ENCODE measurements around the gene PRKCD. TPM values are rescaled to one million over a fixed set of nuclear protein-coding genes. Genes with fewer than 3 reads are reported as not detected.

Gene PRKCD
- total RNA-seq, 1 donor from 2014 or later, result 36.3 TPM

- Histone ChIP-seq H3K36me3 (no peaks in the 10 kb centered on the region), H3K9me3 (no peaks in the 10 kb centered on the region), H3K4me3 (no peak overlapping the region), H3K27ac (no peak overlapping the region), H3K4me1 (peaks cover 3 to 12% of the 10 kb centered on the region in 2 donors), H3K27me3 (no peaks in the 10 kb centered on the region)
- intact Hi-C loops (cut with DNase I), result loop anchor here (10.0 kb wide), 1 partner anchor 212 kb away; the partner anchor contains the start of gene DCP1A
- no peak for DNase-seq (ENCODE audit: low spot score in 2 of 2)
- TF ChIP-seq CTCF (IDR thresholded peaks at IDR 0.05), result no peak
These were observed 28.7 kb upstream of the PRKCD start for GRCh38 chr3:53132347-53132746.

DNA sequence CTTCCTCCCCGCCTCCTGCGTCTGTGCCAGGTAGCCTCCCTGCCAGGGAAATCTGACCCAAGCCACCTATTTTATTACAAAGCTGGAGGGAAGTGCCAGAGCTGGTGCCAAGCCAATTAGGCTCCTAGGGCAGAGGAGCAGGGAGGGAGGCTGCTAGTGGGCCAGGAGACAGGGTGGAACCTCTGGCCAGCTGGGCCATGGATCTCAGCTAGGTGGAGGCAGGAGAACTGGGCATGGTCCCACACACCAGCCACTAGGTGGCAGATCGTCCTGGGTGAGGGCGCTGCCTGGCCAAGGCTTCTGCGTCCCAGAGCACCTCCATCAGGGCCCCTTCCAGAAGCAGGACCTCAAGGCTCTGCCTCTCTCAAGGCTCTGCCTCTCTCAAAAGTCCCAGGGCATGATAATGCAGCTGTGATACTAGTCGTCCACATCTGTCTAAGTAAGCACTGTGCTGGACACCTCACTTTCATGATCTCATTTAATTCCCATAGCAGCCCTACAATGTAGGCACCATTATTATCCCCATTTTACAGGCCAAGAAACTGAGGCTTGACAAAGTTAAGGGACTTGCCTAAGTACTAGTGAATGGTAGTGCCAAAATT, 26.3 kb upstream of the PRKCD start:
- intact Hi-C loops (cut with DNase I), result loop anchor here (1.0 to 10.0 kb wide), 3 partner anchors 27 to 210 kb away; partner anchors contain the start of genes DCP1A and PRKCD
- Histone ChIP-seq H3K27me3 (no peaks in the 10 kb centered on the region), H3K4me1 (peaks cover 0 to 5% of the 10 kb centered on the region in 2 donors), H3K9me3 (no peaks in the 10 kb centered on the region), H3K36me3 (no peaks in the 10 kb centered on the region), H3K4me3 (no peak overlapping the region), H3K27ac (peak overlapping the region in 1 of 2 donors; percentile 42)
- DNase-seq (ENCODE audit: low spot score in 2 of 2), result peak; percentile 32 to 85
- peak; percentile 56 to 80 (median 72) for TF ChIP-seq CTCF (IDR thresholded peaks at IDR 0.05)

- H3K4me3 ChIP-seq, result no peak overlapping the region
- no peak for TF ChIP-seq CTCF (IDR thresholded peaks at IDR 0.05)
- no peaks in the 10 kb centered on the region for H3K27me3 ChIP-seq
- H3K4me1 ChIP-seq, result peaks cover 5 to 21% of the 10 kb centered on the region in 2 donors
- DNase-seq (ENCODE audit: low spot score in 2 of 2), result no peak
- H3K9me3 ChIP-seq, result no peaks in the 10 kb centered on the region
- no peak overlapping the region for H3K27ac ChIP-seq
- intact Hi-C loops (cut with DNase I), result loop anchor here (10.0 kb wide), 1 partner anchor 208 kb away; the partner anchor contains the start of gene DCP1A
- no peaks in the 10 kb centered on the region for H3K36me3 ChIP-seq
These were observed 23.8 kb upstream of the PRKCD start for GRCh38 chr3:53137221-53137620.

DNA sequence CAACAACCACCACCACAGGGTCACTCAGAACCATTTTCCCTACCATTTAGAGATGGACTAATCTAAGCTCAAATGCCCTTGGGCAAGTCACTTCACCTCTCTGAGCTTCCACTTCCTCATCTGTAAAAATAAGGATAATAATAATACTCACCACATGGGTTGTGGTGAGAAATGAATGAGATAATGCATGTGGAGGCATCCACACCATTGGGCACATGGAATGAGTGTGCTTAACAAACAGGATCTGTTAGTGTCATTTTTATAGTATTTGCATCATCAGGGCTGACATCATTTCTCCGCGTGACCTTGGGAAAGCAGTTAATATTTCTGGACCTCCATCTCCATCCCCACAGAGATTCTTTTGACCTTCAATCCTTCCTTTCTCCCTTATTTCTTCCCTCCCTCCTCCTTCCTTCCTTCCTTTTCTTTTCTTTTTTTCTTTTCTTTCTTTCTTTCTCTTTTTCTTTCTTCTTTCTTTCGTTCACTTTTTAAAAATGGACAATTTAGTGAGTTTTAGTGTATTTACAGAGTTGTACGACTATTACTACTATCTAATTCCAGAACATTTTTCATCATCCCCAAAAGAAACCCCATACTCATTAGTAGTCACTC, 23.1 kb upstream of the PRKCD start:
- no peaks in the 10 kb centered on the region for H3K36me3 ChIP-seq
- H3K9me3 ChIP-seq, result no peaks in the 10 kb centered on the region
- no peak for TF ChIP-seq CTCF (IDR thresholded peaks at IDR 0.05)
- peaks cover 5 to 21% of the 10 kb centered on the region in 2 donors for H3K4me1 ChIP-seq
- H3K27ac ChIP-seq, result no peak overlapping the region
- no peak overlapping the region for H3K4me3 ChIP-seq
- no peak for DNase-seq (ENCODE audit: low spot score in 2 of 2)
- intact Hi-C loops (cut with DNase I), result loop anchor here (10.0 kb wide), 1 partner anchor 207 kb away; the partner anchor contains the start of gene DCP1A
- H3K27me3 ChIP-seq, result no peaks in the 10 kb centered on the region

DNA sequence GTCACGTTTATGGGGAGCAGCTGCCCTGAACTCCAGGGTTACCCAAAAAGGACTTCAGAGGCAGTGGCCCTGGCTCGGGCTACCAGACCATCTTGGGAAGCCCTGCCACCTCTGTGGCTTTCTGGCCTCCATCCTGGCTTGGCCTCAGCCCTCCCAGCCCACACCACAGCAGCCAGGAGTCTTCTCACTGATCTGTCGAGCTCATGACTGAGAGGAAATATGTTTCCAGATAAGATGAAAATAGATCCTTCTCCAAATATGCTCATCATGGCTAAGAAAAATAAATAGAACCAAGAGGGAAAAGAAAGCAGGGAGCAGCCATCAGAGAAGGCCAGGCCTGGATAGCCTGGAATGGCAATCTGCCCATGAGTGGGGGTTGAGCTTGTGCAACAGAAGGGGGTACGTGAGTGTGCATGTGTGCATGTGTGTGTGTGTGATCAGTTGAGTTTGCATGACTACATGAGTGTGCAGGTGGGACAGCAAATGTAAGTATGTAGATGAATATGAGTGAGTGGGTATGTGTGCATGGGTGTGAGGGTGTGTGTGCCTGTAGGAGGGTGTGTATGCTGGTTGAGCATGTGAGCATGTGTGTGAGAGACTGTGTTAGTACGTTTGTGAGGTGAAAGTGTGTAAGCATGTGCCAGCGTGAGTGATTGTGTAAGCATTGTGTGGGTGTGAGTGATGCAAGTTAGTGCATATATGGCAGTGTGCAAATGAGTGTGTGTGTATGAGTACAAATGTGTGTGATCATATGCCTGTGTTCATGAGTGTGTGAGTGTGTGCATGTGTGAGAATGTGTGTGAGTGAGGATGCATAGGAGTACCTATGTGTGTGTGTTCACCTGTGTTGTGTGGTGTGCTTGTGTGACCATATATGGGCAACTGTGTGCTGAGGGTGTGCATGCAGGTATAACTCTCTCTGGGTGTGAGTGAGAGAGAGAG, 20.8 kb upstream of the PRKCD start:
- no peak for DNase-seq (ENCODE audit: low spot score in 2 of 2)
- peaks cover 5 to 17% of the 10 kb centered on the region in 2 donors for H3K4me1 ChIP-seq

More for the DNA sequence above, 20.8 kb upstream of the PRKCD start:
- intact Hi-C loops (cut with DNase I), result loop anchor here (10.0 kb wide), 1 partner anchor 205 kb away; the partner anchor contains the start of gene DCP1A
- Histone ChIP-seq H3K9me3 (no peaks in the 10 kb centered on the region), H3K4me3 (no peak overlapping the region), H3K27ac (no peak overlapping the region), H3K36me3 (no peaks in the 10 kb centered on the region), H3K27me3 (no peaks in the 10 kb centered on the region)
- TF ChIP-seq CTCF (IDR thresholded peaks at IDR 0.05), result no peak

All from ascending aorta (tissue), 2 donors.